ENCODE results near the gene AP3S2.

Gene AP3S2

GRCh38 chr15:89818287-89818686 is 75.5 kb downstream of the AP3S2 start:
- no peak for DNase-seq (ENCODE audit: low read depth in 1 of 2, low spot score in 1 of 2)

- DNase-seq (ENCODE audit: low read depth in 1 of 2, low spot score in 1 of 2): no peak
Measured at GRCh38 chr15:89817701-89818280, 76.0 kb downstream of the AP3S2 start.

GRCh38 chr15:89815769-89816168 is 78.0 kb downstream of the AP3S2 start:
- DNase-seq (ENCODE audit: low read depth in 1 of 2, low spot score in 1 of 2): no peak

GRCh38 chr15:89814112-89814742 is 79.6 kb downstream of the AP3S2 start:
- DNase-seq (ENCODE audit: low read depth in 1 of 2, low spot score in 1 of 2): no peak

- no peak for DNase-seq (ENCODE audit: low read depth in 1 of 2, low spot score in 1 of 2)
Measured at GRCh38 chr15:89813381-89814111, 80.2 kb downstream of the AP3S2 start.

GRCh38 chr15:89812847-89813320 is 80.9 kb downstream of the AP3S2 start:
- no peak for DNase-seq (ENCODE audit: low read depth in 1 of 2, low spot score in 1 of 2)

- no peak for DNase-seq (ENCODE audit: low read depth in 1 of 2, low spot score in 1 of 2)
Measured at GRCh38 chr15:89812011-89812846, 81.6 kb downstream of the AP3S2 start.

GRCh38 chr15:89810837-89811236 is 83.0 kb downstream of the AP3S2 start:
- DNase-seq (ENCODE audit: low read depth in 1 of 2, low spot score in 1 of 2): no peak

GRCh38 chr15:89809787-89810148 is 84.0 kb downstream of the AP3S2 start:
- no peak for DNase-seq (ENCODE audit: low read depth in 1 of 2, low spot score in 1 of 2)

GRCh38 chr15:89809093-89809786 is 84.6 kb downstream of the AP3S2 start:
- DNase-seq (ENCODE audit: low read depth in 1 of 2, low spot score in 1 of 2): no peak

GRCh38 chr15:89808160-89808870 is 85.5 kb downstream of the AP3S2 start:
- no peak for DNase-seq (ENCODE audit: low read depth in 1 of 2, low spot score in 1 of 2)

GRCh38 chr15:89807689-89808088 is 86.1 kb downstream of the AP3S2 start:
- no peak for DNase-seq (ENCODE audit: low read depth in 1 of 2, low spot score in 1 of 2)

GRCh38 chr15:89806559-89807550 is 86.9 kb downstream of the AP3S2 start:
- DNase-seq (ENCODE audit: low read depth in 1 of 2, low spot score in 1 of 2): no peak

GRCh38 chr15:89806210-89806558 is 87.6 kb downstream of the AP3S2 start:
- DNase-seq (ENCODE audit: low read depth in 1 of 2, low spot score in 1 of 2): no peak

GRCh38 chr15:89805241-89806209 is 88.3 kb downstream of the AP3S2 start:
- no peak for DNase-seq (ENCODE audit: low read depth in 1 of 2, low spot score in 1 of 2)

- no peak for DNase-seq (ENCODE audit: low read depth in 1 of 2, low spot score in 1 of 2)
Measured at GRCh38 chr15:89803941-89804800, 89.6 kb downstream of the AP3S2 start.

All from stimulated activated CD4-positive, alpha-beta T cell treated with anti-CD3 and anti-CD28 coated beads, Interleukin-15, amount 100 ng/mL, for 1 hour (primary cell).